SU-DHL-6 (cell line): ENCODE results near the gene CNFN.

Experiments used
- CTCF ChIP-seq: fragments of 200-600 bp; sonication (generic); IDR thresholded peaks from one replicate; pipeline ENCODE4 v1.5.1; 2017; ENCODE audit warnings: antibody characterized with exemption, mild to moderate bottlenecking, low read length, moderate library complexity; ENCODE audit not compliant: insufficient read depth, poor library complexity, severe bottlenecking
- EZH2phosphoT487 ChIP-seq: fragments of 200-600 bp; sonication (generic), shearing (Covaris generic); conservative IDR thresholded peaks from 2 replicates; pipeline ENCODE4 v1.6.1; 2018; ENCODE audit warnings: mild to moderate bottlenecking, antibody characterized with exemption, low read length, moderate library complexity, mixed read lengths

- TF ChIP-seq CTCF (no peak), EZH2phosphoT487 (no peak)
Observed at GRCh38 chr19:42389899-42390298, at the start of gene CNFN.
